GM12878 (cell line): ENCODE data around the gene UGT3A2. TPM values are rescaled to one million over a fixed set of nuclear protein-coding genes. Genes with fewer than 3 reads are reported as not detected.

Experiments used
- ATAC-seq: fragments of 200-7000 bp; cut with Tn5 transposase; 3 replicates; pipeline ENCODE4 v1.9.1; 2020; ENCODE audit warnings: mild to moderate bottlenecking, moderate library complexity
- BruUV-seq: library from RNA; stranded (reverse); fragments of 400-500 nt; replicated peaks from 2 replicates; lab custom pipeline; 2021; lab: Mats Ljungman, UMichigan
- CTCF ChIA-PET: fragments of 300-600 bp; sonication (Branson Sonifier 250); formaldehyde crosslinking; extraction: SDS; loops from one replicate; lab custom pipeline; 2021; ENCODE audit warnings: inconsistent platforms; lab: Yijun Ruan, JAX
- POLR2A ChIA-PET: fragments of 350-600 bp; formaldehyde crosslinking; extraction: SDS; loops from one replicate; lab custom pipeline; 2021; ENCODE audit warnings: inconsistent platforms; lab: Charles Lee
- RAD21 ChIA-PET: fragments of 300-600 bp; sonication (Branson Sonifier 250); formaldehyde crosslinking; loops from one replicate; lab custom pipeline; 2023; ENCODE audit warnings: antibody characterized with exemption; ENCODE audit not compliant: unreplicated experiment; lab: Charles Lee
- SMC1A ChIA-PET: fragments of 300-600 bp; sonication (Branson Sonifier 250); formaldehyde crosslinking; loops from one replicate; lab custom pipeline; 2023; ENCODE audit not compliant: unreplicated experiment, uncharacterized antibody; lab: Charles Lee
- DNase-seq: peaks from one replicate; pipeline ENCODE4 v3.0.0-alpha.2; 2011; ENCODE audit warnings: low read depth, low spot score
- FAIRE-seq: peaks from 3 replicates; lab custom pipeline; 2011; peaks lifted over from hg19 to GRCh38; lab: Jason Lieb, UNC
- H2AFZ ChIP-seq: 2 replicates; pipeline ENCODE4 v1.6.0; 2011; ENCODE audit warnings: low read depth, low read length, control low read depth; ENCODE audit not compliant: control insufficient read depth
- H3K27ac ChIP-seq: 2 replicates; pipeline ENCODE4 v1.5.1; 2011; ENCODE audit warnings: control low read depth; ENCODE audit not compliant: control insufficient read depth, insufficient read depth
- H3K27me3 ChIP-seq, 2 experiments: replicated peaks in 1 of 2; 2 replicates each; pipeline versions ENCODE4 v1.6.0 to v1.6.1; 2011; ENCODE audit warnings: low read length in 1 of 2; ENCODE audit not compliant: control insufficient read depth in 2 of 2, insufficient read depth in 2 of 2
- H3K36me3 ChIP-seq, 2 experiments: 2 replicates each; pipeline ENCODE4 v1.5.1; 2011; ENCODE audit warnings: low read length in 1 of 2; ENCODE audit not compliant: control insufficient read depth in 2 of 2, insufficient read depth in 2 of 2
- H3K4me1 ChIP-seq: 2 replicates; pipeline ENCODE4 v1.6.1; 2011; ENCODE audit warnings: mild to moderate bottlenecking, low read length, moderate library complexity, mixed read lengths; ENCODE audit not compliant: control insufficient read depth, insufficient read depth
- H3K4me2 ChIP-seq: 2 replicates; pipeline ENCODE4 v1.6.0; 2011; ENCODE audit warnings: control low read depth; ENCODE audit not compliant: control insufficient read depth, insufficient read depth
- H3K4me3 ChIP-seq: fragments of 200-600 bp; sonication (generic); 2 replicates; pipeline ENCODE4 v1.5.1; 2016
- H3K79me2 ChIP-seq: 2 replicates; pipeline ENCODE4 v1.6.0; 2011; ENCODE audit warnings: low read length; ENCODE audit not compliant: control insufficient read depth, insufficient read depth
- H3K9ac ChIP-seq: 2 replicates; pipeline ENCODE4 v1.8.0; 2011; ENCODE audit warnings: low read length, control low read depth, mixed read lengths; ENCODE audit not compliant: control insufficient read depth, insufficient read depth
- H3K9me3 ChIP-seq: replicated peaks from 3 replicates; pipeline ENCODE4 v1.5.1; 2011; ENCODE audit warnings: mild to moderate bottlenecking, low read length; ENCODE audit not compliant: control insufficient read depth, insufficient read depth
- H4K20me1 ChIP-seq: 2 replicates; pipeline ENCODE4 v1.6.0; 2011; ENCODE audit not compliant: control insufficient read depth, insufficient read depth
- ASH2L ChIP-seq: fragments of 300-600, 200-600 bp; sonication (generic); IDR thresholded peaks from 2 replicates; pipeline ENCODE4 v1.6.1; 2017; ENCODE audit warnings: low read depth, mild to moderate bottlenecking, borderline replicate concordance
- BMI1 ChIP-seq: fragments of 450-650 bp; IDR thresholded peaks from 2 replicates; pipeline ENCODE4 v1.6.1; 2016; ENCODE audit warnings: mild to moderate bottlenecking, moderate library complexity, borderline replicate concordance
- E2F4 ChIP-seq: IDR thresholded peaks from 2 replicates; pipeline ENCODE4 v1.6.1; 2012; ENCODE audit warnings: low read depth, low read length, improper control_type of control experiment
- ELK1 ChIP-seq: IDR thresholded peaks from 2 replicates; pipeline ENCODE4 v1.6.1; 2012; ENCODE audit warnings: low read depth, low read length, improper control_type of control experiment
- ESRRA ChIP-seq: IDR thresholded peaks from 2 replicates; pipeline ENCODE4 v1.6.1; 2012; ENCODE audit warnings: mild to moderate bottlenecking, low read length, improper control_type of control experiment
- HDAC2 ChIP-seq: fragments of 200-600 bp; sonication (generic); IDR thresholded peaks from 2 replicates; pipeline ENCODE4 v1.6.1; 2017
- HDGF ChIP-seq: fragments of 450-650 bp; IDR thresholded peaks from 2 replicates; pipeline ENCODE4 v1.6.1; 2016; ENCODE audit warnings: antibody characterized with exemption
- JUNB ChIP-seq: IDR thresholded peaks from 2 replicates; pipeline ENCODE4 v1.6.1; 2016; ENCODE audit warnings: antibody characterized with exemption, mild to moderate bottlenecking
- KLF5 ChIP-seq: fragments of 450-650 bp; IDR thresholded peaks from 2 replicates; pipeline ENCODE4 v1.6.1; 2014; ENCODE audit warnings: mild to moderate bottlenecking; ENCODE audit not compliant: partially characterized antibody
- PAX8 ChIP-seq: fragments of 450-650 bp; IDR thresholded peaks from 2 replicates; pipeline ENCODE4 v1.6.1; 2017; ENCODE audit warnings: mild to moderate bottlenecking, moderate library complexity
- PML ChIP-seq: IDR thresholded peaks from 2 replicates; pipeline ENCODE4 v1.6.1; 2012; ENCODE audit warnings: low read length, inconsistent platforms
- SIX5 ChIP-seq: IDR thresholded peaks from 2 replicates; pipeline ENCODE4 v1.6.1; 2011; ENCODE audit warnings: mild to moderate bottlenecking, low read depth, low read length, moderate library complexity; ENCODE audit not compliant: severe bottlenecking
- SPI1 ChIP-seq: IDR thresholded peaks from 2 replicates; pipeline ENCODE4 v1.6.1; 2011; ENCODE audit warnings: low read depth, mild to moderate bottlenecking, low read length, moderate library complexity, borderline replicate concordance; ENCODE audit not compliant: insufficient read depth
- STAT1 ChIP-seq: fragments of 450-650 bp; conservative IDR thresholded peaks from 2 replicates; pipeline ENCODE4 v1.6.1; 2014; ENCODE audit warnings: antibody characterized with exemption, mild to moderate bottlenecking
- TBL1XR1 ChIP-seq: IDR thresholded peaks from 2 replicates; pipeline ENCODE4 v1.6.1; 2012; ENCODE audit warnings: low read depth, low read length, improper control_type of control experiment
- ZBED1 ChIP-seq: IDR thresholded peaks from 2 replicates; pipeline ENCODE4 v1.6.1; 2016; ENCODE audit warnings: borderline replicate concordance
- ZZZ3 ChIP-seq: IDR thresholded peaks from 2 replicates; pipeline ENCODE4 v1.6.1; 2011; ENCODE audit warnings: low read depth; ENCODE audit not compliant: control insufficient read depth, insufficient read length
- WGBS: methylation state at CpG from one replicate; pipeline ENCODE4 v1.1.6; 2016; ENCODE audit warnings: low lambda C conversion rate; ENCODE audit not compliant: insufficient replicate concordance, insufficient coverage; ENCODE audit errors: missing lambda C conversion rate; 5-methylcytosine and 5-hydroxymethylcytosine counted together
- in situ Hi-C: fragments of 300-500 bp; cut with MboI; formaldehyde crosslinking; loops from 9 replicates; pipeline ENCODE4 v1.14.3; 2018; ENCODE audit warnings: mixed read lengths
- intact Hi-C: fragments of 100-400 bp; cut with micrococcal nuclease; formaldehyde crosslinking; loops from one replicate; pipeline ENCODE4 v1.14.2; 2022; ENCODE audit not compliant: unreplicated experiment
- polyA plus RNA-seq, 11 experiments: library from polyadenylated mRNA; depleted of rRNA in 4 of 11; unstranded in 6 of 11; stranded (reverse) in 5 of 11; fragments of >200 nt; fragmentation: Nextera tagmentation in 4 of 11; fragmentation: Illumina TruSeq in 1 of 11; extraction: Ambion mirVana in 4 of 11; extraction: Trizol in 1 of 11; gene quantifications; 1 replicate in 1 of 11; 2 replicates in 10 of 11; pipeline versions ENCODE4 v1.2.1 to v1.2.3, GENCODE V29; 2011 to 2016; ENCODE audit warnings: inconsistent platforms in 2 of 11, missing spikeins in 2 of 11, low read depth in 1 of 11
- total RNA-seq, 4 experiments: library from RNA; depleted of rRNA in 3 of 4; stranded (reverse); fragments of >200 nt in 3 of 4; fragmentation: Illumina TruSeq in 1 of 4; extraction: Trizol in 1 of 4; gene quantifications; 2 replicates each; pipeline versions ENCODE4 v1.2.1 to v1.2.3, GENCODE V29; 2013 to 2021

The UGT3A2 gene
- total and polyA plus RNA-seq, 10 of the 15 experiments (the other 5 are each of a cell fraction or from before 2014, with no cell fraction given) = 0.02 to 0.50 (median 0.09) TPM; not detected in 7

GRCh38 chr5:36054647-36055046, 12.0 kb downstream of the UGT3A2 start:
- no peak for FAIRE-seq
- Histone ChIP-seq H3K4me3 (no peak overlapping the region), H3K36me3 (no peaks in the 10 kb centered on the region), H3K4me2 (no peak overlapping the region), H3K27ac (no peak overlapping the region), H3K79me2 (no peaks in the 10 kb centered on the region), H3K9ac (no peak overlapping the region), H2AFZ (no peak overlapping the region), H3K9me3 (no peaks in the 10 kb centered on the region), H3K4me1 (no peaks in the 10 kb centered on the region), H4K20me1 (no peaks in the 10 kb centered on the region), H3K27me3 (no peaks in the 10 kb centered on the region)
- POLR2A ChIA-PET = no interaction called here
- intact Hi-C loops = no loop called here
- TF ChIP-seq PAX8 (no peak), HDGF (no peak), SPI1 (no peak), BMI1 (no peak), HDAC2 (no peak), ASH2L (no peak), ESRRA (no peak), E2F4 (no peak), STAT1 (no peak)
- RAD21 ChIA-PET = no interaction called here
- no peak for ATAC-seq
- WGBS = 0% methylated on average over 3 of the region's 3 CpGs
- CTCF ChIA-PET = no interaction called here
- no TSS peak for BruUV-seq
- in situ Hi-C loops = no loop called here
- SMC1A ChIA-PET = no interaction called here
- no peak for DNase-seq

GRCh38 chr5:36052538-36052937, 14.1 kb downstream of the UGT3A2 start:
- Histone ChIP-seq H3K4me2 (no peak overlapping the region), H2AFZ (no peak overlapping the region), H3K9ac (no peak overlapping the region), H3K27ac (no peak overlapping the region), H3K9me3 (no peaks in the 10 kb centered on the region), H3K4me1 (no peaks in the 10 kb centered on the region), H4K20me1 (no peaks in the 10 kb centered on the region), H3K79me2 (no peaks in the 10 kb centered on the region), H3K36me3 (no peaks in the 10 kb centered on the region), H3K4me3 (no peak overlapping the region), H3K27me3 (no peaks in the 10 kb centered on the region)
- BruUV-seq = no TSS peak
- CTCF ChIA-PET = no interaction called here
- SMC1A ChIA-PET = no interaction called here
- RAD21 ChIA-PET = no interaction called here
- in situ Hi-C loops = no loop called here
- FAIRE-seq = no peak
- DNase-seq = no peak
- ATAC-seq = no peak
- no peak for TF ChIP-seq KLF5
- no peak for TF ChIP-seq ZZZ3
- no peak for TF ChIP-seq SIX5
- TF ChIP-seq ZBED1 = no peak
- no peak for TF ChIP-seq ELK1
- no peak for TF ChIP-seq JUNB
- TF ChIP-seq PML = no peak
- no peak for TF ChIP-seq TBL1XR1
- intact Hi-C loops = no loop called here
- POLR2A ChIA-PET = no interaction called here
